GM23248 (cell line): Measurements from ENCODE around the gene TOPBP1.

Experiments
- EZH2 ChIP-seq: fragments of 200-600 bp; sonication (generic); IDR thresholded peaks from 2 replicates; pipeline ENCODE4 v1.6.1; 2018; ENCODE audit warnings: antibody characterized with exemption, mild to moderate bottlenecking; ENCODE audit not compliant: insufficient read depth, poor library complexity, severe bottlenecking
- EZH2phosphoT487 ChIP-seq: fragments of 200-600 bp; sonication (generic); IDR thresholded peaks from 2 replicates; pipeline ENCODE4 v1.6.1; 2018; ENCODE audit warnings: antibody characterized with exemption, moderate library complexity, mild to moderate bottlenecking, low read depth; ENCODE audit not compliant: insufficient read depth

GRCh38 chr3:133592843-133593242 lies 68.9 kb downstream of the TOPBP1 start:
- no peak for TF ChIP-seq EZH2phosphoT487
- no peak for TF ChIP-seq EZH2
